Stimulated activated CD4-positive, alpha-beta T cell treated with anti-CD3 and anti-CD28 coated beads, Interleukin-1b, Interleukin-23, amount 100 ng/mL, for 48 hours (primary cell): ENCODE measurements around the gene ZNF423.
A peak's percentile ranks its signal among the peaks of the same experiment; 100 is the strongest.

Source experiments
- DNase-seq: peaks from one replicate; pipeline ENCODE4 v3.0.0-alpha.2; 2020

The ZNF423 gene

DNA sequence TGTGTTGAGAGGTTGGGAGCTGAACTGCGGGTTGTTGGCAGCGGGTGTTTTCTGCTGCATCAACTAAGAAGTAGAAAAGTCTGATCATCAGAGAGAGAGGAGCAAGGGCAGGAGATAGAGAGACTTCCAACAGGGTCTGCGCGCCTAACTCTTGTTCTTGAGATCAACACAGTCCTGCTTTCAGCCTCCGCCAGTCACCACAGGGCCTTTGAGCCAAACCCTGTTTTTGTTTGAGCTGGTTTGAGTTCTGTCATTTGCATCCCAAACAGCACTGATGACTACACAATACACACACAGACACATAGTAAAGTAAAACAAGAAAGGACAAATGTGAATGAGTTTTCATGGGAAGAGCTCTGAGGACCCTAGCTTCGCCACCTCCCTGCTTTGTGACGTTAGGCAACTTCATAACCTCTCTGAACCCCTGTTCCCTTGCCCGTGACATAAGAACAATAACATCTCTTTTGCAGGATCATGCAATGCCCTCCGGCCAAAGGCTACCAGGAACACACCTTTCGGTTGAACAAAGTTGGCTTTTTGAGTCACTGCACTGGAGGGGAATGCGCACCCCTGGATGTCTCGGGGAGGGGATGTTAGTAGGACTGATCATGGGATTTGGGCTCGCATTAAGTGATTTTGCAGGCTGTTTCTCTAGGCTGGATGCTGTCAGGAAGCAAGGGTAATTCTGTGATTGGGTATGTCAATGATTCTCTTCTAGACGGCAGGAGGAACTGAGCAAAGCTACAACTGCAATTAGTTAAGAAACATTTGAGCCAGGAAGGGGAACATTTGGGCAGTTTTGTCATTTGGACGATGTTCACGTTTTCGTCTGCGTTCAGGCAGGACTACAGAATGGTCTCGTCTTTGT is 390.0 kb downstream of the ZNF423 start:
- no peak for DNase-seq

DNA sequence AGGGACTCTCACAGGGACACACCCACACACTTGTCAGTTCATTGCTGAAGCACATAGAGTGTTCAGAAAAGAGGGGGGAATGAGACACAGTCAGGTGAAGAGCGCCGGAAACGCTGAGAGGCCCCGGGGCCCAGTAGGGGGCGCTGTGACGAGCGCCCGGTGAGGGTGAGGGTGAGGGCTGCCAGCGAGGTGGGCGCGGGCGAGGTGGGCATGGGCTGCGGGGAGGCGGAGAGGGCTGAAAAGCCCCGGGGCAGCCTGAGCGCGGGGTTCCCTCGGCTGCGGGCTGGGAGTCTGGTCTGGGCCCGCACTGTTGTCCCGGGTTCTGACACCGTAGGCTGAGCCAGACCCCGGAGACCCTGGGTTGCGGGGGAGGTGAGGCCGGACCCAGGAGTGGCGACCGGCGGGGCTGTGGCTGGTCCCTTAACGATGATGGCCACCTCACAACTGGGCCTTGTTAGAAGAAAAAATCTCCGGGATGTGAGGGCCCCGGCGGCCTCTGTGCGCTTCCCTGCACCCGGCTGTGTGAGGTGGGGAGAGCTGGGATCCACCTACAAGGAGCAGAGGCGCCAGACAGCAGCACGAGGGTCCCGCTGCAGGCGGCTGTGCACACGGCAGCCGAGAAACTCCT is 390.9 kb downstream of the ZNF423 start:
- no peak for DNase-seq

DNA sequence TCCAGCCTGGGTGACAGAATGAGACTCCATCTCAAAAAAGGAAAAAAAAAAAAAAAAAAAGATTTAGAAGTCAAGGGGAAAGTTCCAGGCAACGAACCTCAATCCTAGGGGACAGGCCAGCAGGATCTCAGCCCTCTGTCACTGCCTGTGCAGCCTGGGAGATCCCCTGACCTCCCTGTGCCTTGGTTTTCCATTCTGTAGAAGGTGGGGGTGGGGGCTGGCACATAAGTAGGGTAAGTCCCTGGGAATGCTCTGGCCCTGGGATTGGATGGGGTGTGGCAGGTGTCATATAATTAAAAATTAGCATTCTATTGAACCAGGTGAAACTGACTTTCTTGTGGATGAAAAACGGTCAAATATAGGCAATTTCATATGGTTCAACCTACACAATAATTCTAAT is 391.8 kb downstream of the ZNF423 start:
- DNase-seq, result no peak

DNA sequence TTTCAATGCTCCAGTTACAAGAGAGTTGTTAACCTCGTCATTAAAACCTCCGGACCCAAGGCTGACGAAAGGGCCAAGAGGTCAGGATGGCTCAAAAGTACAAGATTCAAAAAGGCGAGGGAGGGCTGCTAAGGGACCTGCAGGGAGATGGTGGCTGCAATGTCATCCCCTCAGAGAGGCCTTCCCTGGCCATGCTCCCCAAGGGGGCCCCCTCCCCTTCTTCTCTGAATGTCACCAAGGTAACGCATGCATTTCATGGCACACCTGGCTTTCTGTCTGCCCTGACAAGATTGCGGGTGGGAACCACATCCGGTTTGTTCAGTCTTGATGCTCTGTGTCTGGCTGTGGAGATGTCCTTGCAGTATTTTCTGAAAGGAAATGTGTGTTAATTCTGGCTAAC is 392.4 kb downstream of the ZNF423 start:
- peak; percentile 64 for DNase-seq

DNA sequence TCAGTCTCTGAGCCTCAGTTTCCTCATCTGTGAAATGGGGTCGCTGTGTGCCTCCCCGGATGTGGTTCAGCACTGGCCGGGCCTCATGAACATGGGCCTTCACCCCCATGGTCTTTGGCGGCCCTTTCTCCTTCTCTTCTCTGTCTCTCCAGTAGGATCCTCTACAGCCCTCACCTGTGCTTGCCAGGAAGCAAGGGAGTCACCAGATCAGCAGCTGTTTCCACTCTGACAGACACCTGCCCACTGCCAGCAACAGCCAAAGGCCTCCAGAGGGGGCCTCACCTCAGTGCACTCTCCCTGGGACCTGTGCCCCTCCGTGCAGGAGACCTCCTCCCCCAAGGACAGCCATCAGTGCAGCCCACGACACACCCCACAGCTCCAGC is 392.9 kb downstream of the ZNF423 start:
- no peak for DNase-seq

DNA sequence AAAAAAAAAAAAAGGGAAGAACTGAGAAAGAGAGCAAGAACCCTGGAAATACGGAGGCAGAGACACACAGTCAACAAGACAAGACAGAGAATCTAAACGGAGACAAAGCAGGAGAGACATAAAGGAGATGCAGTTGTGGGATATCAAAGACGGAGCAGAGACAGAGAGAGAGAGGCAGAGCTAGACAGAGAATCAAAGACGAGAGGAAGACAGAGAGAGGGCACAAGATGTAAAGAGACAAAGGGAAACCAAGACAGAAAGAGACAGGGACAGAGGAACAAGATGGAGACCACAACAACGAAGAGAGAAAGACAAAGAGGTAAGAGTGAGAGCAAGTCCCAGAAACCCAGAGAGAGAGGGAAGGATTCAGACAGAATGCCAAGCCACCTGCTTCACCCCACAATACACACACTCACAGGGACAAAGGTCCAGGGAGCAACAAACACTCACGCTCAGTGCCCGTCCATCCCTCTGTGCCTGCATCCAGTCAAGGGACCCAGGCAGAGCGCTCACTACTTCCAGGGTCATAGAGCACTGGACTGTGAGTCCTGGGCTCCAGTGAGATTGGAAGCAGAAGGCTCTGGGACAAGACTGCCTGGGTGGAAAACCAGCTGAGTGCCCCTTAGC is 393.4 kb downstream of the ZNF423 start:
- DNase-seq, result no peak

DNA sequence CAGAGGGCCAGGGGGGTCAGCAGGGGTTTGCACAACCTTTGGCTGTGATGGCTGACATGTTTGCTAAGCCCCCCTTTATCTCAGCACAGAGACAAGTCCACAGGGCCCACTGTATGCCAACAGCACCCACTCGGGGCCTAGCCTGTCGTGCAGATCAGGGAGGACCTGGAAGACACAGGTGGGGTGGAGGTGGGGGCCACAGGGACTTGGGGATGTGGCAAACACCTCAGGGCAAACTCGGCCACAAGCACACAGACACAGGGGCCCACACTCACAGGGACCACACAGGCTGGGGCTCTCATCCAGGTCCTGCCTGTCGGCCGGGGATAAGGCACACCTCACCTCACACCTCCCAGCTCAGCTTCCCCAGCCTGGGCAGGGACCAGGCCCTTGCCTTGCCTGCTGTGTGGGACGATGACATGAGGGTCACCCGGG is 394.4 kb downstream of the ZNF423 start:
- DNase-seq, result no peak

DNA sequence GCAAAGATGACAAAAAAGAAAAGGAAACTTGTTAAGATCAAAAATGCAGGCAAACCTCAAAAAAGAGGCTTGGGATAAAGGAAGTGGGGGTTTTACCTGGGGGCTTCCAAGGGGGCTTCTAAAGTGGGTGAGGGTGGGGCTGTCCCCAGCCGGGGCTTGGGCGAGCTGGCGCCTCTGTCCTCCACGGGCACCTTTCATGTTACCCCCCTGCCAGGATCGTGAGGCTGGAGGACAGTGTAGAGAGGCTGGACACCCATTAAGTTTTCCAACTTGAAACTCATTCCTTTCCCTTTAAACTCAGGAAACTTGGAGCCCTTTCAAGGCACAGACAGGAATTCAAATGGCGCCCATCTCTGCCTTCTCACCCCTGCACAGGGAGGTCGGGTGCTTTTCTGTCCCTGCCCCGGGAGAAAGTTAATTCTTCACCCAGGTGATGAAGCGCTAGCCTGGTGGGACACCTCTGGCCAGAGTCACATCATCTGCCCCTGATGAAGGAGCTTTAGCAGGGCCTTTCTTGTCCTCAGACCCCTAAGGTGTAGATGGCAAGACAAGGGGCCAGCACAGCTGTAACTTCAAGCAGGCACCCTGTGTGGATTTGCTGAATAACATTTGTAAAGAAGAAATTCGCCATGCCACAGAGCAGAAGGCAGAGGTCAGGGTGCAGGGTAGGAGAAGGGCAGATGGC is 395.0 kb downstream of the ZNF423 start:
- no peak for DNase-seq

DNA sequence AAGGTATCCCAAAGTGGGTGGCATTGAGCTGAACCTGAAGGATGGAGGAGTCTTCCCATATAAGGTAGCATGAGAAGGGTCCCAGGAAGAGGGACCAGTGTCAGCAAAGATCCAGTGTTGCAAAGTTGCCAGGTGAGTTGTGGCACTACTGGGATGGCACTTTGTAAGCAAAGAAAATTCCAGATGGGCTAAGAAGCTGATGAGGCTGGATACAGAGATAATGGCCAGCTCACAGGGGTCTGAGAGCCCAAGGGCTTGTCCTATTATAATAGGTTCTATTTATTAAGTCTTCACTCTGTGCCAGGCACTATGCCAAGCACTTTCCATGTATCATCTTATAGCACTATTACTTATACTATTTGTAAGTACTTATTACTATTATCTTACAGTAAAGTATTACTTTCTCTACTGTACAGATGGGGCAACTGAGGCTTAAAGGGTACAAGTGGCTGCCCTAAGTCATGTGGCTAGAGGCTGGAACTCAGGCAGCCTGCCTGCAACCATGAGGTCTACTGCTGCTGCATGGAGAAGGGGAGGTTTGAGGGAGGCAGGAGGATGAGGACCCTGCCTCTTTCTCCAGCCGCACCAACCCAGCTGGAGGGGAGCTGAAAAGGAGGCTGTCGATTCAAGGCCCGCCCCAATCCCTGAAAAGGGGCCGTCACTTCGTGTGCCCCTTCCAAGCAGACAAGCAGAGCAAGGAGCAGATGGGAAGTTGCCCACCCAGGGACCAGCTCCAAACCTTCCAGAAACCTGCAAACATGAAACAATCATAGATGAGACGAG is 395.8 kb downstream of the ZNF423 start:
- DNase-seq, result no peak

DNA sequence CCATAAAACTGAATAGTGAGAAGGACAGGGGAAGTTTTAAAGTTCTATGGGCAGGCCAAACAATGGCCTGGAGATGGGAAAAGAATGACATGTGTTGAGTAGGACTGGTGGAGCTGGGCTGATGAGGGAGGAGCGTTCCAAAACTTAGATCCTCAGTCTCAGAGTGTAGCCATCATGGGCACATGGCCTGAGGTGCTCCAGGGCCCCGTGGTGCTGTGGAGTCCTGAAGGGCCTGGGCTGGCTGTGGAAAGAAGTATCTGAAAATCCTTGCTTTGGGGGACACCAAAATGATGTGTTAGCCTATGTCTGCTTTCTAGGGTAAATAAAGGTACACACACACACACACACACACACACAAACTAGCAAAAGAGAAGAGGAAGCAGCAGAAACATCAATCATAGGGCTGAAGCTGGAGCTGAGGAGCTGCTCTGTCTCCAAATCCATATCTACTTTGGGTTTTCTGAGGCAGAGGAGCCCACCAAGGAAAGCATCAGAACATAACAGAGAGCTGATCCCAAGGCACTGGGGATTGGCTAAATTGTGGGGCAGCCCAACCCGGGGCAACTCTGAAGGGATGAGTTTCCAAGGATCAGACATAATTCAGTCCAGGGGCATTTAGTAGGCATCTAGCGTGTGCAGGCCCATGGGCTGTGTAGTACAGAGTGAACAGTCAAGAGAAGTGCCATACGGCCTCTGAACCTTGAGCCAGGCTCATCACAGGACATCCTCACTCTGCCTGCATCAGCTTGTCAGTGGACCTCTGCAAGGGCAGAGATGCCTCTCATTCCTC is 397.1 kb downstream of the ZNF423 start:
- no peak for DNase-seq

DNA sequence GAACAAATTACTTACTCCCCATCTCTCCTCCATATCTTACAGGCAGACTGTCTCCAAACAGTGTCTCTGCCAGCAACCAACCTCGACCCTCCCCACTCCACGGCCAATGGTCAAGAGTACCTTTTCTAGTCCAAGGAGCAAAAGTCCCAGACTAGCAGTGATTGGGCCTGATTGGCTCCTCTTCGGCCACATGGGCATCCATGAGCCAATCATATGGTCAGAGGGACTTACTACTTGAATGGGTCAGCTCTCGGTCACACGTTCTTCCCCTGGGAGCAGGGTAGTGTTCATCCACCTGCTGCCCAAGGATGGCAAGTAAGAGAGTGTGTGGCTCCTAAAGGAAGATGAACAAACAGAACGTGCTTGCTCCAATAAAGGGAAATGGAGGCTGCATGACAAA is 397.7 kb downstream of the ZNF423 start:
- DNase-seq, result no peak

DNA sequence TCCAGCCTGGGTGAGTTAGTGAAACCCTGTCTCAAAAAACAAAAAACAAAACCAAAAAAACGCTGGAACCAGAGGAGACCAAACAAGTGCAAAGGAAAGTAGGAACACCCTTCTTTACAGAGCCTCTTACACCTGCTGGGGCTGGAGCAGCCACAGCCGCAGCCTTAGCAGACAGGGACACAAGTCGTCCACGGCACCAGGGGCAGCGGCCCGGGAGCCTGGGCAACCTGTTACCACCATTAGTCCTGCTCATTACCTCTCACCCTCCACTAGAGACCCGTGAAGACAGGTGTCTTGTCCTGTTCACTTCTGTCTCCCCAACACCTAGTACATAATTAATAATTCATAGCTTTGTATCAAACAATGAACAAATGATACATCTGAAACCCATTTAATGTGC is 398.7 kb downstream of the ZNF423 start:
- DNase-seq, result no peak

DNA sequence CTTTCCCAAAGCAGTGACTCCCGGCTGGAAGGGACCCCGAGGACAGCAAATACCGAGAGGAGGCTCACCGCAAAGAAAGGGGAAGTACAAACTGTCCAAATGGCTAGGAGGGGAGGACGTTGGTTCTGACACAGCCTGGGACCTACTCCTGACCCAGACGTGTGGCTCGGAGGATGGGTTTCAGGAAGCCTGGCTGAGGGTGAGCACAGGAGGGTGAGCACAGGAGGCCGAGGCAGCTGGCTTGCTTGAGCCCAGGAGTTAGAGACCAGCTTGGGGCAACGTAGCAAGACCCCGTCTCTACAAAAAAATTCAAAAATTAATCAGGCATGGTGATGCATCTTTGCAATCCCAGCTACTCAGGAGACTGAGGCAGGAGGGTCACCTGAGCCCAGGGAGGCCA is 399.1 kb downstream of the ZNF423 start:
- no peak for DNase-seq

DNA sequence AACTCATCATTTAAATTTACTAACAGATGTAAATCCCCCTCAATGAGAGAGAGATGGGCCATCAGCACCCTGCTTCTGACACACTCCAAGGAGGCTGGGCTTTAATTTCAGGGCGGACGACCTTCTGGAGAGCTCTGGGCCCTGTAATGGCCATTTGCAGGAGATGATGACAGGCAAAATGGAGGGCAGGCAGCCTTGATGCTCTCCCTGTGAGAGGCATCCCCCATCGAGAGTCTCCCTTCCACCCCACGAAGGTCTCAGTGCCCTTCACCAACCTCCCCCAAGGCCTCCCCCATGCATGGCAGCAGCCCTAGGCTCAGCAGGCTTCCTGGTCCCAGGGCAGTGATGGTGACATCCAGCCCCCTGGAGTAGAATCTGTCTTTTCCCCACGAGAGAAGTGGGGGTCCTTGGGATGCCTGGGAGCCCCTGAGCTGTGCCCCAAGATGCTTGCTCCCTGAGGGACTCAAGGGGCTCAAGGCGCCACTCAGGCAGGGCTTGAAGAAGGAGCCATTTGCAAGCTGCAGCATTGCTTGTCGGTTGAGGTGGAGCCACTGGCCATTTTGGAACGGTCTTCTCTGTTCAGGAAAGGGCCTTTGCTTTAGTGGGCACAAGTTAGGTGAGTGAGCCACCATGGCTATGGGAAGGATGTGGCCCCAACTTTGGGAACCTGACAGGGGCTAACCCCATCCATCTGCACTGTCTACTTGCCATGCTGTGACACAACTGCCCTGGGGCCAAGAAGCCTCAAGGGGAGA is 399.7 kb downstream of the ZNF423 start:
- no peak for DNase-seq

DNA sequence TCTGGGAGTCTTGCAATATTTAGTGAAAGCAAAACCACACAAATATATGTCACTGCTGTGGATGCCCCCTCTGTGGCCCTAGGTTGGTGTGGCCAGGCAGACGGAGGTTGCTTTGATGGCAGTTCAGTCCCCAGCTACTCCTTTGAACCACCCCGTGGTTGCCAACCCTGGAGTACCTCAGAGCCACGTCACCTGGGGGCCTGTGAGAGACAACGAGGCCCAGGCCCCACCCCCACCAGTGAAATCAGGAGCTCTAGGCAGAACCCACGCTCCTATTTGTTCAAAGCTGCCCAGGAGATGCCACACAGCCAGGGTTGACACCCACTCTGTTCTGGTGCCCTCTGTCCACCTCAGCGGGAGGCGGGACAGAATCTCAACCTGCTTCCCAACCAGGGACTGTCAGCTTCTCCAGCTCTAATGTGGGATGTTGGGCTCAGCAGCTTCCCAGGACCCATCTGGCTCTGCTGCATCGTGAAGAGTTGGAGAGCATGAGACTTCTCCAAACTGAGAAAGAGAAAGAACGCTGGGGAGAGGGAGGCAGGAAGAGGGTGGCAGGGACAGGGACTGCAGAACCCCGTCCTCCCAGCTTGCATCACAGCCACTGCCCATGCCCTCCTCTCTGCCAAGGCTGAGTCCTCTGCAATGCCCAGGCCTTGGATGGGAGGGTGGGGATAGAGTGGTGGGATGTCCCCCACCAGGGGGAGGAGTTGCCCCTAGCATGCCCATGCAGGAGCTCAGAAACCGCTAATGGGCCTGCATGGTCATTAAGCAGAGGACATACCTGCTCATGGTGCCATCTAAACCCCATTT is 400.5 kb downstream of the ZNF423 start:
- DNase-seq, result no peak

DNA sequence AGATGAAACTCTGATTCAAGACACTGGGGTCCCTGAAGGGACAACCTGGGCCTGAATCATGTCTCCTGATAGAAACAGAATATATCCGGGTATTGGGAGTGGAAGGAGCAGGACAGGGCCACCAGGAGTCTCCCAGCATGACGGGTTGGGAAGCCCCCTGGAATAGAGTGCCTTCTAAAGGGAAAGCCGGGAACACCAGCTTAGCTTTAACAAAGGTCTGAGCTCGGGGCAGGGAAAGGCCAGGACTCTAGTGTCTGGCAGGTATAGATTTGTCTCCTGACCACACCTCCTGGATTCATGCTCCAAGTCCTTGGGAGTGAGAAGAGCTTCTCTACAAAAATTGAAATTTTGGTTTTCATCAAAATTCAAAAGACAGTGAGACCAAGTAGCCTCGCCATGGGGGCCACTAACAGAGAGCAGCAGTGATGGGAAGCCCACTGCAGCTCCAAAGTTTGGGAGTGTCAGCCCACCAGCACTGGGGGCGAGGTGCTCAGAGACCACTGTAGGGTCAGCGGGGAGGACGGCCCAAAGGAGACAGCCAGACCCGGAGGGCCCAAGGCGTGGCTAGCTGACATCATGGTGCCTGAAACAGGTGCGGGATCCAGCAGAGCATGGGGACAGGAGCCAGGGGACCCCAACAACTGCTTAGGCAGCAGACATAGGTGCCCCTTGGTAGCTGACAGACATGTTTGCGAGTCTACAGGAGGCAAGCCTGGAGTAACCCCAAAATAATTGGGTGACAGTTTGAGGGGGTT is 401.3 kb downstream of the ZNF423 start:
- DNase-seq, result no peak

DNA sequence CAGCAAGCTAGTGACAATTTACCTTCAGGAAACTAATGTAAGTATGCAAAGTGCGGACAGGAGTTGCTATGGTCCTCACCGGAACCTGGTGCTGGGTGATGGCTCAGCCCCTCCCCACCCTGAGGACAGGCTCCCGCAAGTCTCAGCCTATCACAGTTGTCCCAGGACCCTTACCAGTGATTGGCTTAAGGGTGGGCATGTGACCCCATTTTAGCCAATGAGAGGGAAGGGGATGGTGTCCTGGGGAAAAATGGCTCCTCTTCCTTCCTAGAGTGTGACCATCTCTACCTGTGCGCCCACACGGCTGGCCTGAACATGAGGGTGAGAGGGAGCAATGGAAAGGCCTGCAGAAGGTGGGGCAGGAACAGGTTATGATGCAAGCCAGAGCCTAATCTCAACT is 401.9 kb downstream of the ZNF423 start:
- no peak for DNase-seq

DNA sequence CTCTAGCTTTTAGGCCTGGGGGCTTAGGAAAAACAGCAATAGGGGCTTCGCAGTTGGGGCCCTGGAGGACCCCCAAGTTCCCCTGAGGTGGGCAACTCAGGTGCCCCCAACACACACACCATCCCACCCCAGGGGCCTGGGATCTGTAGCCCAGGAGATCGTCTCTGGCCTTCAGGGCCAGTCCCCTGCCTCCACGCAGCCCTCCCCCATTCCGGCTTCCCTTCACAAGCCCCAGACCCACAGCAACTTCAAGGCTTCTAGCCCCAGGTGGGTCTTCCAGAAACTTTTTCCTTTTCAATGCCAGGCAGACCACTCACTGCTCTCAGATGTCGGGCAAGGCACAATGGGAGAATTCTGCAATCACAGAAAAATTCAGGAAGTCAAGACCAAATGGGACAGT is 402.9 kb downstream of the ZNF423 start:
- DNase-seq, result no peak

DNA sequence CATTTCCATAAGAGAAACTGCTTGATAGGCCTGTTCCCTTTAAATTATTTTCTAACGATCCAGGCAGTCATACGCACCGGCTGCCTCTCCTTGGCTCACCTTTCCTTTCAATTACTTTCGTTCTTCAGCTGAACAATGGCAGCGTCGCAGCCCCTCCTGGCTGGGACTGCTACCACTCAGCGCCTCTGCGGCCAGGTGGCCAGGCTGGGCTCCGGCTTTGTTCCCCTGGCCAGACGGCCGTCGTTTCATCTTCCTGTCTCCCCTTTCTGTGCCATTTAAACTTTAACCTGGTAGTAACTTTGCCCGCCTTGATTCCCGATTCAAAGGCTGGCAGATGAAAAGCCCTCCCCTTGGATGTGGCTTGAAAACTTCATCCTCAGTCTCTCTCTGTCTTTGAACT is 403.3 kb downstream of the ZNF423 start:
- no peak for DNase-seq
